Ovary (tissue), 3 donors: ENCODE results near the gene PLS1.

Source experiments
- CTCF ChIP-seq, 3 donors: fragments of 450-650 bp in 2 of 3; fragments of 200-600 bp in 1 of 3; IDR thresholded peaks; one replicate each; pipeline versions ENCODE4 v1.5.1 to v1.8.0; 2016 to 2022; ENCODE audit warnings: antibody characterized with exemption in 3 of 3, mild to moderate bottlenecking in 1 of 3
- EP300 ChIP-seq: sonication (generic); formaldehyde crosslinking; IDR thresholded peaks from one replicate; pipeline ENCODE4 v1.6.1; 2017; ENCODE audit warnings: antibody characterized with exemption
- POLR2A ChIP-seq: fragments of 450-650 bp; IDR thresholded peaks from one replicate; pipeline ENCODE4 v1.6.1; 2017; ENCODE audit warnings: antibody characterized with exemption, mild to moderate bottlenecking, moderate library complexity
- donor health status: DM: no; HTN: no; CAD: no.

GRCh38 chr3:142648950-142649349, 52.8 kb downstream of the PLS1 start:
- no peak for TF ChIP-seq CTCF (IDR thresholded peaks at IDR 0.05)
- no peak for TF ChIP-seq POLR2A
- TF ChIP-seq EP300: no peak
